Psoas muscle (tissue), 8 donors: ENCODE data around the gene TRIL. TPM values are rescaled to one million over a fixed set of nuclear protein-coding genes. Genes with fewer than 3 reads are reported as not detected.

Experiments used
- ATAC-seq, 4 donors: fragments of 200-7000 bp; cut with Tn5 transposase; one replicate each; pipeline ENCODE4 v1.9.1; 2020; ENCODE audit warnings: moderate library complexity in 3 of 4, mild to moderate bottlenecking in 2 of 4
- DNase-seq, 2 donors: peaks; one replicate each; pipeline ENCODE4 v3.0.0-alpha.2; 2020
- H3K27ac ChIP-seq: fragments of 200-600 bp; one replicate; pipeline ENCODE4 v1.8.0; 2022
- H3K27me3 ChIP-seq, 3 donors: fragments of 200-600 bp in 1 of 3; one replicate each; pipeline versions ENCODE4 v1.6.1 to v1.8.0; 2013 to 2022; ENCODE audit warnings: low read length in 2 of 3, mild to moderate bottlenecking in 2 of 3, moderate library complexity in 1 of 3; ENCODE audit not compliant: insufficient read depth in 3 of 3
- H3K36me3 ChIP-seq, 2 donors: fragments of 200-600 bp in 1 of 2; one replicate each; pipeline versions ENCODE4 v1.6.1 to v1.8.0; 2013 to 2022; ENCODE audit warnings: low read depth in 1 of 2, mild to moderate bottlenecking in 1 of 2, moderate library complexity in 1 of 2; ENCODE audit not compliant: insufficient read depth in 1 of 2
- H3K4me1 ChIP-seq: fragments of 200-600 bp; one replicate; pipeline ENCODE4 v1.8.0; 2022
- H3K4me3 ChIP-seq: fragments of 200-600 bp; one replicate; pipeline ENCODE4 v1.8.0; 2022; ENCODE audit warnings: mild to moderate bottlenecking
- H3K9me3 ChIP-seq: fragments of 200-600 bp; one replicate; pipeline ENCODE4 v1.8.0; 2022
- WGBS, 3 donors: extraction: QIAGEN DNeasy Blood & Tissue Kit; methylation state at CpG; one replicate each; pipeline versions ENCODE4 v1.1.6 to v1.1.7; 2013; 5-methylcytosine and 5-hydroxymethylcytosine counted together
- intact Hi-C, 2 donors: fragments of 100-400 bp; cut with DNase I; formaldehyde crosslinking; loops; one replicate each; pipeline versions ENCODE4 v1.11.0 to v1.14.2; 2022
- polyA plus RNA-seq, 3 donors: library from polyadenylated mRNA; stranded (reverse); fragments of 200-250 nt; gene quantifications; one replicate each; pipeline ENCODE4 v1.2.3, GENCODE V29; 2013
- total RNA-seq, 4 donors: library from RNA; stranded (reverse); fragmentation: NEBNext Ultra II Directional in 2 of 4; extraction: Animal tissue kit (Norgen Biotek cat#: 25700) in 2 of 4; gene quantifications; one replicate each; pipeline versions ENCODE4 v1.2.1 to v1.2.4, GENCODE V29; 2021 to 2023
- TF ChIP-seq, protein P1 (sequence below): fragments of 200-600 bp; IDR thresholded peaks from one replicate; pipeline ENCODE4 v1.8.0; 2022; ENCODE audit warnings: antibody characterized with exemption
- donor health status: healthy with polysubstance abuse.
- donor health status: DM: no; HTN: no; CAD: no; lungs with moderate emphysema.
- donor health status: Bipolar disorder and iron deficiency.
- donor health status: healthy.
- donor health status: DM: yes; HTN: yes; CAD: no.
- donor health status: DM: no; HTN: no; CAD: no.
- donor health status: DM: no; HTN: no; CAD: no.
- donor health status: DM: yes; HTN: yes; CAD: no.

TRIL gene
- total and polyA plus RNA-seq, 7 donors = 0.38 to 3.2 (median 0.62) TPM

GRCh38 chr7:28986028-28986764, 28.1 kb upstream of the TRIL start:
- Histone ChIP-seq H3K4me3 (peak overlapping the region; percentile 27), H3K4me1 (peaks cover 40% of the 10 kb centered on the region), H3K27me3 (no peaks in the 10 kb centered on the region), H3K27ac (peak overlapping the region; percentile 70), H3K36me3 (no peaks in the 10 kb centered on the region), H3K9me3 (no peaks in the 10 kb centered on the region)
- intact Hi-C loops = no loop called here
- DNase-seq (no peak), ATAC-seq (no peak)
- 77 to 89% (median 79%) methylated on average over 11 of the region's 11 CpGs for WGBS, 3 donors
- TF ChIP-seq, protein P1, sequence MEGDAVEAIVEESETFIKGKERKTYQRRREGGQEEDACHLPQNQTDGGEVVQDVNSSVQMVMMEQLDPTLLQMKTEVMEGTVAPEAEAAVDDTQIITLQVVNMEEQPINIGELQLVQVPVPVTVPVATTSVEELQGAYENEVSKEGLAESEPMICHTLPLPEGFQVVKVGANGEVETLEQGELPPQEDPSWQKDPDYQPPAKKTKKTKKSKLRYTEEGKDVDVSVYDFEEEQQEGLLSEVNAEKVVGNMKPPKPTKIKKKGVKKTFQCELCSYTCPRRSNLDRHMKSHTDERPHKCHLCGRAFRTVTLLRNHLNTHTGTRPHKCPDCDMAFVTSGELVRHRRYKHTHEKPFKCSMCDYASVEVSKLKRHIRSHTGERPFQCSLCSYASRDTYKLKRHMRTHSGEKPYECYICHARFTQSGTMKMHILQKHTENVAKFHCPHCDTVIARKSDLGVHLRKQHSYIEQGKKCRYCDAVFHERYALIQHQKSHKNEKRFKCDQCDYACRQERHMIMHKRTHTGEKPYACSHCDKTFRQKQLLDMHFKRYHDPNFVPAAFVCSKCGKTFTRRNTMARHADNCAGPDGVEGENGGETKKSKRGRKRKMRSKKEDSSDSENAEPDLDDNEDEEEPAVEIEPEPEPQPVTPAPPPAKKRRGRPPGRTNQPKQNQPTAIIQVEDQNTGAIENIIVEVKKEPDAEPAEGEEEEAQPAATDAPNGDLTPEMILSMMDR = no peak

DNA sequence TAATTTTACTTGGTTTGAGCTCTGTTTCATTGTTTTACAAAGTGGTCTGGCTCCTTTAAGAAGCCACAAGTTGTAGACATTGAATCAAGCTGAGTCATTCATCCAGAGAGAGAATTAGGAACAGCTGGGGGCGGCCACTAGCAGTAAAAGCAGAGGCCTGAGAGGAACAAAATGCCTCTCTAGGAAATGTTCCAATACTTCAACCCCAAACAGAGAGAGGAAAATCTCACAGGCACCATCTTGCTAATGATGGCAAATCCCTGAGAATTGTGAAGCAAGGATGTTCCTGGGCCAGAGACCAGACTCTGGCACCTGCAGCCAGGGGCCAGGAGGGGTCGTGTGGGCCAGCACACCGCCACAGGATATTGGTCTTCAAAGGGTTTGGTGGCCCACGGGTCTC, 26.5 kb upstream of the TRIL start:
- H3K27me3 ChIP-seq = no peaks in the 10 kb centered on the region
- H3K9me3 ChIP-seq = no peaks in the 10 kb centered on the region
- no peaks in the 10 kb centered on the region for H3K36me3 ChIP-seq
- peak; percentile 53 to 61 for DNase-seq
- peak overlapping the region; percentile 17 for H3K4me3 ChIP-seq
- peak overlapping the region; percentile 55 for H3K27ac ChIP-seq
- TF ChIP-seq, protein P1 = no peak
- H3K4me1 ChIP-seq = peaks cover 35% of the 10 kb centered on the region
- 38 to 61% (median 50%) methylated on average over 4 of the region's 4 CpGs for WGBS, 3 donors
- peak; percentile 55 to 65 (median 64) for ATAC-seq
- intact Hi-C loops = no loop called here

DNA sequence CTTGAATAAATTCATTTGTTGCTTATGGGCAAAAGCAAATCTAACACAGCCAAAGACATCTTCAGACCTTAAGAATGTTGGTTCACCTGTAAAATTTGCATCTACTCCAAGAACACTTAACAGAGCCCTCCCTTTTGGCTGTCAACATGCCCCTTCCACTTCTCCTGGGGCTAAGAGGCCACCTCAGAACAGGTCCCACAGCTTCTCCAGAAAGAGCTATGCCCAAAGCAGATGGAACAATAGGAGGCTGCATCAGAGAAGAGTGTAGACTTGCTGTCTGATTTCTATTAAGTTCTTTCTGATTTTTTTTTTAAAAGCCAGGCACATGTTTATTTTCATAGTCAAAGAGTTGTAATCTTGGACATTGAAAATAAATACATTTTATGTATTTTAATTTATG, 26.1 kb upstream of the TRIL start:
- TF ChIP-seq, protein P1 = no peak
- Histone ChIP-seq H3K27me3 (no peaks in the 10 kb centered on the region), H3K4me1 (peaks cover 35% of the 10 kb centered on the region), H3K4me3 (no peak overlapping the region), H3K9me3 (no peaks in the 10 kb centered on the region), H3K27ac (no peak overlapping the region), H3K36me3 (no peaks in the 10 kb centered on the region)
- ATAC-seq = no peak
- intact Hi-C loops = no loop called here
- DNase-seq = no peak

DNA sequence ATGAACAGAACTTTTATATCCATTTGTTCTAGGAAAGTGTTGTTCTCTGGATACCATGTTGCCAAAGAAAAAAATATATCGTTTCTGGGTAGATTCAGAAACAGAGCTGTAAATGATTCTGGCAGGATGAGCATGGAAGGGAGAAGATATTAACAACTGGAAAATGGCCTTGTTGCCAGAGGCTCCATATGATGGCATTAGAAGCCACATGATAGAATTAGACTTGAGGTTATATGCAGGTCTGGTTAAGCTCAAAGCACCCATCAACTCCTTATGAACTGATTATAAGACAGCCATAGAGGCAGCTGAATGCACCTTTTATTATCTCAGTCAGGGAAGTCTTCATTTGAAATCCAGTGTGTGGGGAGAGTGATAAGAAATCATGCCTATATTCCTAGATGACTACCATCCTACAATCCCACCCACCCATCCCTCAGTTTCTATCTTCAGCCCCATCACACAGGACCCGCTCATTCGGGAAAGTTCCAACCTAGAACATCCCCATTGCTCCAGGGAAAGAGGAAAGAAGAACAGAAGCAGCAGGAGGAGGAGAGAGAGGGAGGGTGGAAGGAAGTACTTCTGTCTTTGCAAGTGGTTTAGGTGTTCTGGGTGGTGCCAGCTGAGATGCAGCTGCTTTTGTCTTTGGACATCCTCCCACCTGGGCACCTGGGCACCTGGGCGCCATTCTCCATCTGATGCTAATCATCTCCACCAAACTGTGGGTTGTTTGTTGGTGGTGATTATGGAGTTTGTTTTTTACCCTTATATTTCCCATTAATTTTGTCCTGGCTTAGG, 25.5 kb upstream of the TRIL start:
- TF ChIP-seq, protein P1 = no peak
- ATAC-seq (no peak), DNase-seq (no peak)
- H3K36me3 ChIP-seq = no peaks in the 10 kb centered on the region
- peaks cover 31% of the 10 kb centered on the region for H3K4me1 ChIP-seq
- intact Hi-C loops = no loop called here
- no peak overlapping the region for H3K27ac ChIP-seq
- H3K4me3 ChIP-seq = no peak overlapping the region
- no peaks in the 10 kb centered on the region for H3K9me3 ChIP-seq
- H3K27me3 ChIP-seq = no peaks in the 10 kb centered on the region
- 80 to 82% (median 81%) methylated on average over 4 of the region's 4 CpGs for WGBS, 3 donors
